GM12892 (cell line): ENCODE measurements around the gene RALY.

Source experiments
- POLR2A ChIP-seq: IDR thresholded peaks from 2 replicates; pipeline ENCODE4 v1.6.1; 2011; ENCODE audit warnings: low read depth, low read length, control low read depth
- POLR2AphosphoS5 ChIP-seq: IDR thresholded peaks from 2 replicates; pipeline ENCODE4 v1.6.1; 2011; ENCODE audit warnings: low read depth, low read length, control low read depth
- TAF1 ChIP-seq: IDR thresholded peaks from 2 replicates; pipeline ENCODE4 v1.6.1; 2011; ENCODE audit warnings: low read depth, mild to moderate bottlenecking, control low read depth, low read length, borderline replicate concordance

- TF ChIP-seq POLR2A (no peak), POLR2AphosphoS5 (no peak), TAF1 (no peak)
Measured at GRCh38 chr20:34014878-34015277, 21.2 kb downstream of the RALY start.
